ENCODE results near the gene NCAPD2.
"Not testable (repeated sequence)": the region's sequence is repeated elsewhere in the genome, so short reads cannot be mapped to it uniquely, and the experiment has no call there.

NCAPD2 gene

GRCh38 chr12:6551063-6551461 is 57.2 kb downstream of the NCAPD2 start:
- no peak for DNase-seq

- no peak for DNase-seq
These were observed 57.7 kb downstream of the NCAPD2 start for GRCh38 chr12:6551496-6552139.

- DNase-seq, result no peak
These were observed 58.2 kb downstream of the NCAPD2 start for GRCh38 chr12:6552140-6552551.

- DNase-seq, result no peak
These were observed 59.4 kb downstream of the NCAPD2 start for GRCh38 chr12:6553051-6553868.

- no peak for DNase-seq
These were observed 60.5 kb downstream of the NCAPD2 start for GRCh38 chr12:6554168-6555017.

- no peak for DNase-seq
These were observed 61.3 kb downstream of the NCAPD2 start for GRCh38 chr12:6555018-6555691.

GRCh38 chr12:6556496-6556817 is 62.6 kb downstream of the NCAPD2 start:
- DNase-seq, result not testable (repeated sequence)

- no peak for DNase-seq
These were observed 63.0 kb downstream of the NCAPD2 start for GRCh38 chr12:6556857-6557256.

- DNase-seq, result not testable (repeated sequence)
These were observed 64.3 kb downstream of the NCAPD2 start for GRCh38 chr12:6558014-6558760.

- no peak for DNase-seq
These were observed 65.6 kb downstream of the NCAPD2 start for GRCh38 chr12:6559500-6559899.

GRCh38 chr12:6560501-6561205 is 66.8 kb downstream of the NCAPD2 start:
- DNase-seq, result no peak

GRCh38 chr12:6562881-6563280 is 69.0 kb downstream of the NCAPD2 start:
- DNase-seq, result no peak

GRCh38 chr12:6563448-6564050 is 69.6 kb downstream of the NCAPD2 start:
- DNase-seq, result no peak

- no peak for DNase-seq
These were observed 73.3 kb downstream of the NCAPD2 start for GRCh38 chr12:6567112-6567670.

- no peak for DNase-seq
These were observed 75.4 kb downstream of the NCAPD2 start for GRCh38 chr12:6569312-6569711.

- no peak for DNase-seq
These were observed 75.9 kb downstream of the NCAPD2 start for GRCh38 chr12:6569786-6570185.

- DNase-seq, result peak; percentile 10
These were observed 76.5 kb downstream of the NCAPD2 start for GRCh38 chr12:6570264-6570887.

- no peak for DNase-seq
These were observed 79.1 kb downstream of the NCAPD2 start for GRCh38 chr12:6573001-6573400.

GRCh38 chr12:6574576-6575295 is 80.8 kb downstream of the NCAPD2 start:
- no peak for DNase-seq

GRCh38 chr12:6575648-6576047 is 81.7 kb downstream of the NCAPD2 start:
- no peak for DNase-seq
